Astrocyte of the hippocampus (primary cell): ENCODE measurements around the gene CD46.
A peak's percentile ranks its signal among the peaks of the same experiment; 100 is the strongest.

ENCODE experiments used
- DNase-seq: peaks from one replicate; pipeline ENCODE4 v3.0.0; 2011; ENCODE audit warnings: low read depth, low spot score

CD46 gene

GRCh38 chr1:207794861-207795260 is 43.0 kb downstream of the CD46 start:
- DNase-seq: no peak

- peak; percentile 90 for DNase-seq
Observed at GRCh38 chr1:207797229-207797973, 45.5 kb downstream of the CD46 start.

DNA sequence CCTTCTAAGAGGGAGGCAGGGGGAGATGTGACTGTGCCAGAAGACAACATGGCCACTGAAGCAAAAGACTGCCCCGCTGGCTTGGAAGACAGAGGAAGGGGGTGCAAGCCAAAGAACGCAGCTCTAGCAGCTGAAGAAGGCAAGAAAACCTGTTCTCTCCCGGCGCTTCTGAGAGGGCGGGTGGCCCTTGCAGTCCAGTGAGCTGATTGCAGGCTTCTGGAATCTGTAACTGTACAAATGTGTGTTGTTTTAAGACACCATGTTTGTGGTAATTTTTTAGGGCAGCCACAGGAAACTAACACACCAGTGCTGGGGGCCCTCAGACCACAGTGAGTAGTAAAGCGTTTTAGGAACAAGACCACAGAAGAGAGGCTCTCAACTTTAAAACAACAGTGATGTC is 47.0 kb downstream of the CD46 start:
- peak; percentile 73 for DNase-seq

GRCh38 chr1:207799989-207800648 is 48.3 kb downstream of the CD46 start:
- DNase-seq: no peak

DNA sequence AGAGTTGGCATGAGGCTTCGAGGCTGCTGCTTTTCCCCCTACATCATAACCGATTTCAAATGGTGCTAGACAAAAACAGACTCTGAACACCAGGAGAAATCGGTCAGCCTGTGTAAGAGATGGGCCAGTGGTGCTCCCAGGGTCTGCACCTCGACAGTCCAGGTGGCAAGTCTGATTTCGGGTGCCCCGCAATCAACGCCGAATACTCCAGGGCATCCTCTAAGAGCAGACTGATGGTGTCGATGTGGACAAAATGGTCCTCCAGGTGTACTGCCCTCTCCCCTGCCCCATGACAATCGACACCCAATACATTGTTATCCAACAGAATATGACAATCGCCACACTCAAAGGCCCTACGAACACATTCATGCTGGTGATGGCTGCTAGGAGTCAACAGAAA is 50.0 kb downstream of the CD46 start:
- DNase-seq: no peak

DNA sequence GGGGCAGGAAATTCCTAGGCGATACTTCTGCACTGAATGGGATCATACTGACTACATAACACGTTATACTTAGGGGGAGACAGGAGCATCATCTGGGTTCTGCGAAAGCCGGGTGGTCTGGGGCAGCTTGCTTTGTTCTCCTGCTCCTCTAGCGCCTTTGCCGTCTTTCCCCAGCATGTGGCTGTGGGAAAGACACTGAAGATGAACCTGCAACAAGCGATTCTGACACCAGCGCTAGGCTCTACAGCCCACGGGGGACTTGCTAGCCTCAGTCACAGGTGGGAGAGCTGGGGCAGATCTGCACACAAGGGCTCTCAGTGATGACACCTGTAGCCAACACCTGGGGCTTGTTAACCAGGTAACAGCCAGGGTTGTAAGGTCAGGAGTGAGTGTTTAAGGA is 51.8 kb downstream of the CD46 start:
- no peak for DNase-seq

- no peak for DNase-seq
Observed at GRCh38 chr1:207804721-207805468, 53.0 kb downstream of the CD46 start.

- peak; percentile 88 for DNase-seq
Observed at GRCh38 chr1:207805841-207806421, 54.1 kb downstream of the CD46 start.

- peak; percentile 62 for DNase-seq
Observed at GRCh38 chr1:207806531-207807325, 54.9 kb downstream of the CD46 start.

- no peak for DNase-seq
Observed at GRCh38 chr1:207807326-207807689, 55.5 kb downstream of the CD46 start.

- DNase-seq: no peak
Observed at GRCh38 chr1:207807690-207808321, 56.0 kb downstream of the CD46 start.

- DNase-seq: no peak
Observed at GRCh38 chr1:207808322-207808705, 56.5 kb downstream of the CD46 start.

GRCh38 chr1:207808911-207809555 is 57.2 kb downstream of the CD46 start:
- DNase-seq: no peak

GRCh38 chr1:207810173-207810572 is 58.3 kb downstream of the CD46 start:
- peak; percentile 32 for DNase-seq

DNA sequence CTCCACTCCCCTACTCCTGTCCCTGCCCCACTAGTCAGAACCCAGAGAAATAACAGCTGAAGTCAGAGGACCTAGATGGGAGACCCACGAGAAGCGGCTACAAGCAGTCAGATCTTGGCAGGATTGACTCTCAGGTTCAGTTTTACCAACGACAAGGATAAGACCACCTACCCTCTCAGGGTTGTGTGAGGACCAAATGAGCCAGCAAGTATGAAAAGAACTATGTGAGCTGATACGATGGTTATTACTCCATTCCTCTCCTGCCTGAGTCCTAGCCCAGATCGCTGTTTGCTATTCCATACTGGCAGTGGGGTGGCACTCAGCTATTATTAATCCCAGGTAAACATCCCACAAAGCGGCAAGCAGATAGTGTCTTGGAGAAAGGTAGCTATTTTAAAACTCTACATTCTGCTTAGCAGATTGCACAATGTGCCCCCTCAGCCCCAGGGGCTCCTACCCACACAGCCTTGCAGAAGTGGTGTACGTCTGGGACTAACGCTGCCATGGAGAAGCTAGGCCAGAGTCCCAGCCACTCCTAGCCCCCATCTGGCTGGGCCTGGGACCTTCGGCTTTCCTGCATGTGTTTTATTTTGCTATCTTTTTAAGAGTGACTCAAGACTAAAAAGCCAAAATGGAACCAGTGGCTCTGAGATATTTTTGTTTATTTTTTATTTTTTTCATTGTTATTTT is 58.9 kb downstream of the CD46 start:
- DNase-seq: no peak

- no peak for DNase-seq
Observed at GRCh38 chr1:207811319-207811718, 59.5 kb downstream of the CD46 start.

DNA sequence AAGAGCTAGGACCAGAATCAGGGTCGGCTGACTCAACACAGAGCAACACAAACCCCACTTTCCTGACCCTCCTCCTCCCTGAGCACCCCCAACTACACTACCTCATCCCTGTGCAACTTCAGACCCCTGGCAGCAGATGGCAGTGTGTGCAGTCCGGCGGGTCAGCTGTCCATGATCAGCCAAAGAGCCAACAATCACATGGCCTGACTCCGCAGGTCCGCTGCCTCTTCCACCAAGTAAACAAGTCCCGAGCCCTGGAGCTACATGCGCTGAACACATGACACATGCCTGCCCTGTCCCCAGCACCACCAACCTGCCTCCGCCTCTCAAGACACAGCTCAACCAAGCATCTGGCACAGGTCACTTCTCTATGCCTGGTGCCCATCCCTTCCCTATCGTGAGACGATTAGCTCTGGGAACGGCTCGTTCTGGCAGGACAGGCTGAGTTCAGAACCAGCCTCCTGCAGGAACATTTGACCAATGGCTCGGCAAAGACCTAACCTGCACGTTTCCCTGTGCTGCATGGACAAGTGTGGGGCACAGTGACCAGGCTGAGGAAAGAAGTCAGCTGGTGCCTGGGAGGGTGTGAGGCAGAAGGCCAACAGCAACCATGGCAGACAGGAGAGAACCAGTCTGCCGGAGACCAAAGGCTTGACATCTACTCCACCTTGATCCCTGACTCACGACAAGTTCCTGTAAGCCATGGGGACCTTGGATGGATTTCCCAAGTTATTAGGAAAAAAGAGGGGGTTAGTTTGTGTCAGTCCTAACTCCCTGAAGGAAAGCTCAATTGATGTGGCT is 60.3 kb downstream of the CD46 start:
- DNase-seq: no peak

DNA sequence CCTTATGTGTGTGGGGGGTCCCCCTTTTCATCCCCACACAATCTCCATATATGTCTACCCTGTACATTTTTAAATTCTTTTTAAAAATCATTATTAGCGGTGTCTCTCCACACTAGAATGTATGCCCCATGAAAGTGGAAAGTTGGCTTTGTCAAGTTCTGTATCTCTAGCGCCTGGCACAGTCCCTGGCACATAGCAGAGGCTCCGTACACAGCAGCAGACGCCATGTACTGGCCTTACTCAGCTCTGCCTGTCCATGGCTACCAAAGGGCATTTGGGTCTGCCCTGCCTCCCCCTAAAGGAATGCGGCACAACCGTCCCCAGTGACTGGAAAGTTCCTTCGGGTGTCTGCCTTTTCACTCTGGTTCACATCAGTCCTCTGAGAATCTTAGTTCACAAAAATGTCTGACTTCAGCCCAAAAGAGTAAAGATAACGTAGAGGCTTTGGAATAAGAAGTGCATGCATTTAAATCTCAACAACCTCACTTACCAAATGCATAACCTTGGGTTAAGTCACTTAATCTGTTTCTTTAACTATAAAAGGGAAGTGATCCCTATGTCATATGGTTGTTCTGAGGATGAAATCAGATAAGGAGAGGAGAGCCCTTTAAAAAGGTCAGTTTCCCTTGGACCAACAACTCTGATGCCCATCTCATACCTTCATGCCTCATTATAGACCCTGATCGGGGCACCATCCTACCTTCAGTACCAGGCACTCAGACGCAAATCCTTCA is 61.1 kb downstream of the CD46 start:
- no peak for DNase-seq

DNA sequence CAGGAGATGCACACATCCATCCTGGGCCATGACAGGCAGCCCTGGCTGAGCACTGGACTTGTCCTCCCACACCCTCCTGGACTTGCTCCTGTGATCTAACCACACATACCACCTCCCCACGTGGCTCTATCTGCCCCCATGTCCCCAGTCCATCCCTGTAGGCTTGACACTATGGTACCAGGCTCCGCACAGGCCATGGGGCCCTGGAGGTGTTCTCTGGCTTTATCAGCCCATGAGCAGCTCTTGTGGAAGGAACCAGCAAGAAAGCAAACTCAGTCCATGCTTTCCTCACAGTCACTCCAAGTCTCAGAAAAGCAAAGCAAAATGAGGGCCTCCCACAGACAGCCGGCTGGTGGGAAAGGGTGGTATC is 61.6 kb downstream of the CD46 start:
- DNase-seq: no peak
